Neutrophil (primary cell): ENCODE results near the gene LRCOL1.

ENCODE experiments used
- H3K27ac ChIP-seq: fragments of 200-600 bp; sonication (generic); 2 replicates; pipeline ENCODE4 v1.5.1; 2016; ENCODE audit warnings: mild to moderate bottlenecking, moderate library complexity
- H3K27me3 ChIP-seq: fragments of 200-600 bp; sonication (generic); 2 replicates; pipeline ENCODE4 v1.6.0; 2016; ENCODE audit warnings: mild to moderate bottlenecking
- H3K36me3 ChIP-seq: fragments of 200-600 bp; sonication (generic); 2 replicates; pipeline ENCODE4 v1.5.1; 2017
- H3K4me1 ChIP-seq, 2 experiments: fragments of 200-600 bp in 1 of 2; sonication (generic) in 1 of 2; 1 replicate in 1 of 2; 2 replicates in 1 of 2; pipeline versions ENCODE4 v1.5.1 to v1.6.1; 2013 to 2016; ENCODE audit warnings: low read depth in 1 of 2, low read length in 1 of 2, mild to moderate bottlenecking in 1 of 2, moderate library complexity in 1 of 2; ENCODE audit not compliant: control insufficient read depth in 1 of 2, insufficient read depth in 1 of 2
- H3K4me3 ChIP-seq, 2 experiments: fragments of 200-600 bp in 1 of 2; sonication (generic) in 1 of 2; 1 replicate in 1 of 2; 2 replicates in 1 of 2; pipeline ENCODE4 v1.5.1; 2013 to 2016; ENCODE audit warnings: low read depth in 1 of 2, low read length in 1 of 2, mild to moderate bottlenecking in 1 of 2, moderate library complexity in 1 of 2
- H3K9me3 ChIP-seq: fragments of 200-600 bp; sonication (generic); 2 replicates; pipeline ENCODE4 v1.5.1; 2016
- TF ChIP-seq, protein P1 (sequence below): fragments of 200-600 bp; sonication (generic); IDR thresholded peaks from 2 replicates; pipeline ENCODE4 v1.5.1; 2016; ENCODE audit warnings: antibody characterized with exemption

Gene LRCOL1

GRCh38 chr12:132582582-132583410, 27.6 kb downstream of the LRCOL1 start:
- peaks cover 43% of the 10 kb centered on the region for H3K36me3 ChIP-seq
- H3K4me1 ChIP-seq = no peaks in the 10 kb centered on the region
- no peaks in the 10 kb centered on the region for H3K27me3 ChIP-seq
- H3K27ac ChIP-seq = no peak overlapping the region
- TF ChIP-seq, protein P1, sequence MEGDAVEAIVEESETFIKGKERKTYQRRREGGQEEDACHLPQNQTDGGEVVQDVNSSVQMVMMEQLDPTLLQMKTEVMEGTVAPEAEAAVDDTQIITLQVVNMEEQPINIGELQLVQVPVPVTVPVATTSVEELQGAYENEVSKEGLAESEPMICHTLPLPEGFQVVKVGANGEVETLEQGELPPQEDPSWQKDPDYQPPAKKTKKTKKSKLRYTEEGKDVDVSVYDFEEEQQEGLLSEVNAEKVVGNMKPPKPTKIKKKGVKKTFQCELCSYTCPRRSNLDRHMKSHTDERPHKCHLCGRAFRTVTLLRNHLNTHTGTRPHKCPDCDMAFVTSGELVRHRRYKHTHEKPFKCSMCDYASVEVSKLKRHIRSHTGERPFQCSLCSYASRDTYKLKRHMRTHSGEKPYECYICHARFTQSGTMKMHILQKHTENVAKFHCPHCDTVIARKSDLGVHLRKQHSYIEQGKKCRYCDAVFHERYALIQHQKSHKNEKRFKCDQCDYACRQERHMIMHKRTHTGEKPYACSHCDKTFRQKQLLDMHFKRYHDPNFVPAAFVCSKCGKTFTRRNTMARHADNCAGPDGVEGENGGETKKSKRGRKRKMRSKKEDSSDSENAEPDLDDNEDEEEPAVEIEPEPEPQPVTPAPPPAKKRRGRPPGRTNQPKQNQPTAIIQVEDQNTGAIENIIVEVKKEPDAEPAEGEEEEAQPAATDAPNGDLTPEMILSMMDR = no peak
- no peaks in the 10 kb centered on the region for H3K9me3 ChIP-seq
- no peak overlapping the region for H3K4me3 ChIP-seq

- Histone ChIP-seq H3K9me3 (no peaks in the 10 kb centered on the region), H3K27me3 (no peaks in the 10 kb centered on the region), H3K4me3 (no peak overlapping the region), H3K36me3 (peaks cover 51% of the 10 kb centered on the region), H3K27ac (no peak overlapping the region), H3K4me1 (no peaks in the 10 kb centered on the region)
- TF ChIP-seq, protein P1 = no peak
Observed at GRCh38 chr12:132582058-132582420, 28.3 kb downstream of the LRCOL1 start.

DNA sequence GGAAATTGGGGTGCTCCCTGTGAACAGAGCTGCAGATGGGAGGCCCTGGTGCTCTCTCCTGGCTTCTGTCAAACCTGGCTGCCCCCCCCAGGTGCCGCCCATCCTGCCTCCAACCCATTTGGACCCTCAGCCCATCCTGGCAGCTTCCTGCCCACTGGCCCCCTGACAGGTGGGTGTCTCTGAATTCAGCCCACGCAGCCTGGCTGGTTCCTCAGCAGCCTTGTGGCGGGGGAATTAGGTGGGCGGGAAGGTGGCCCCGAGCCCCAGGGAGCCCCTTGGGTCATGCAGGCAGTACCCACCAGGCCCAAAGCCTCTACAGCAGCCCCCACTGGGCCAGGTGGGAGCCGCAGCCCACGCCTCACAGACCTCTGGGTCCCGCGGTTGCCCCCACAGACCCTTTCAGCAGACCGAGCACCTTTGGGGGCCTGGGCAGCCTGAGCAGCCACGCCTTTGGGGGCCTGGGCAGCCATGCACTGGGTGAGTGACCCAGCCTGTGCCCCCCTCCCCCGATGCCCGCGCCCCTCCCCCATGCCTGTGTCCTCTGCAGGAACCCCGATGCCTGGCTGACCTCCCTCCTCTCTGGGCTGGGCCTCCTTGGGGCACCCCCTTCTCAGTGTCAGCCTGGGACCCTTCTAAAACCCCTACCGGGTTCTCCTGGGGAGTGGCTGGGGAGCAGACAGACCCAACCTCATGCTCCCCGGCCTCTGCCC, 28.9 kb downstream of the LRCOL1 start:
- Histone ChIP-seq H3K4me1 (no peaks in the 10 kb centered on the region), H3K27ac (no peak overlapping the region), H3K36me3 (peaks cover 56% of the 10 kb centered on the region), H3K9me3 (no peaks in the 10 kb centered on the region), H3K4me3 (no peak overlapping the region), H3K27me3 (no peaks in the 10 kb centered on the region)
- TF ChIP-seq, protein P1 = no peak

GRCh38 chr12:132580701-132581292, 29.6 kb downstream of the LRCOL1 start:
- no peaks in the 10 kb centered on the region for H3K4me1 ChIP-seq
- H3K27me3 ChIP-seq = no peaks in the 10 kb centered on the region
- H3K4me3 ChIP-seq = no peak overlapping the region
- H3K36me3 ChIP-seq = peaks cover 61% of the 10 kb centered on the region
- TF ChIP-seq, protein P1 = no peak
- no peaks in the 10 kb centered on the region for H3K9me3 ChIP-seq
- no peak overlapping the region for H3K27ac ChIP-seq

- H3K4me3 ChIP-seq = no peak overlapping the region
- H3K36me3 ChIP-seq = peaks cover 72% of the 10 kb centered on the region
- no peak overlapping the region for H3K27ac ChIP-seq
- TF ChIP-seq, protein P1 = no peak
- H3K4me1 ChIP-seq = no peaks in the 10 kb centered on the region
- H3K9me3 ChIP-seq = no peaks in the 10 kb centered on the region
- H3K27me3 ChIP-seq = no peaks in the 10 kb centered on the region
Observed at GRCh38 chr12:132579744-132580143, 30.6 kb downstream of the LRCOL1 start.
